OCI-M2 (cell line): ENCODE data around the gene SORCS3.

ENCODE experiments used
- DNase-seq: peaks from one replicate; lab custom pipeline; 2025; ENCODE audit not compliant: unreplicated experiment; lab: John Stamatoyannopoulos, UW

The SORCS3 gene

GRCh38 chr10:104908581-104908980, 267.5 kb downstream of the SORCS3 start:
- no peak for DNase-seq

GRCh38 chr10:104910712-104911111, 269.6 kb downstream of the SORCS3 start:
- no peak for DNase-seq

- DNase-seq = no peak
These were observed 272.3 kb downstream of the SORCS3 start for GRCh38 chr10:104913390-104913789.

- DNase-seq = no peak
These were observed 279.4 kb downstream of the SORCS3 start for GRCh38 chr10:104920476-104920875.

GRCh38 chr10:104921763-104922162, 280.7 kb downstream of the SORCS3 start:
- DNase-seq = no peak

GRCh38 chr10:104922810-104923209, 281.7 kb downstream of the SORCS3 start:
- DNase-seq = no peak

- DNase-seq = no peak
These were observed 282.4 kb downstream of the SORCS3 start for GRCh38 chr10:104923501-104923900.

GRCh38 chr10:104924101-104924795, 283.2 kb downstream of the SORCS3 start:
- no peak for DNase-seq

GRCh38 chr10:104925232-104925851, 284.3 kb downstream of the SORCS3 start:
- DNase-seq = no peak

GRCh38 chr10:104928734-104929133, 287.6 kb downstream of the SORCS3 start:
- no peak for DNase-seq

GRCh38 chr10:104931612-104932134, 290.6 kb downstream of the SORCS3 start:
- no peak for DNase-seq

GRCh38 chr10:104935656-104936055, 294.6 kb downstream of the SORCS3 start:
- no peak for DNase-seq

- no peak for DNase-seq
These were observed 296.5 kb downstream of the SORCS3 start for GRCh38 chr10:104937567-104937966.

GRCh38 chr10:104938031-104938430, 296.9 kb downstream of the SORCS3 start:
- no peak for DNase-seq

- no peak for DNase-seq
These were observed 300.6 kb downstream of the SORCS3 start for GRCh38 chr10:104941662-104942061.

- no peak for DNase-seq
These were observed 306.2 kb downstream of the SORCS3 start for GRCh38 chr10:104947314-104947713.

- no peak for DNase-seq
These were observed 316.2 kb downstream of the SORCS3 start for GRCh38 chr10:104957178-104957841.

- no peak for DNase-seq
These were observed 325.6 kb downstream of the SORCS3 start for GRCh38 chr10:104966563-104967297.

GRCh38 chr10:104980368-104980767, 339.3 kb downstream of the SORCS3 start:
- no peak for DNase-seq

GRCh38 chr10:104981995-104982394, 340.9 kb downstream of the SORCS3 start:
- no peak for DNase-seq

- no peak for DNase-seq
These were observed 347.6 kb downstream of the SORCS3 start for GRCh38 chr10:104988686-104989085.
